ENCODE results near the gene SIN3A.
"Not testable (repeated sequence)": the region's sequence is repeated elsewhere in the genome, so short reads cannot be mapped to it uniquely, and the experiment has no call there.

Gene SIN3A

GRCh38 chr15:75452364-75452864, 924 bp upstream of the SIN3A start:
- Histone ChIP-seq H4K5ac (ENCODE audit: low read length) (no peak overlapping the region), H3K79me2 (ENCODE audit: control insufficient read depth, insufficient read depth, low read length) (peaks cover 36% of the 10 kb centered on the region), H3K4me3 (ENCODE audit: low read length) (peak overlapping the region; percentile 88), H3K4ac (ENCODE audit: low read depth, low read length) (no peak overlapping the region), H3K27ac (ENCODE audit: low read depth, low read length) (peak overlapping the region; percentile 82), H3K23ac (ENCODE audit: low read length) (no peak overlapping the region), H2AK5ac (ENCODE audit: low read length) (peak overlapping the region; percentile 79), H3K36me3 (ENCODE audit: control insufficient read depth, insufficient read depth, low read length) (no peaks in the 10 kb centered on the region), H3K27me3 (ENCODE audit: insufficient read depth, low read length, poor library complexity) (no peaks in the 10 kb centered on the region), H3K9ac (ENCODE audit: low read length) (peak overlapping the region; percentile 99), H3K56ac (ENCODE audit: low read length) (peak overlapping the region; percentile 97), H3K4me2 (ENCODE audit: low read length) (peak overlapping the region; percentile 100), H3K79me1 (ENCODE audit: low read length) (peaks cover 11% of the 10 kb centered on the region), H2BK5ac (ENCODE audit: low read length) (peak overlapping the region; percentile 2), H3K18ac (ENCODE audit: low read length) (peak overlapping the region; percentile 21), H4K8ac (ENCODE audit: low read depth, low read length) (no peak overlapping the region), H2BK120ac (ENCODE audit: low read depth, low read length) (no peak overlapping the region), H3K4me1 (ENCODE audit: control insufficient read depth, low read depth, low read length) (no peaks in the 10 kb centered on the region), H2BK15ac (replicated peaks; ENCODE audit: low read depth) (no peak overlapping the region)
- no CpG with 5 or more reads among the region's 16 CpGs for WGBS (ENCODE audit: extremely low coverage, insufficient coverage, low lambda C conversion rate)
- DNase-seq, result peak; percentile 89

GRCh38 chr15:75451202-75451673, 252 bp downstream of the SIN3A start:
- Histone ChIP-seq H3K56ac (ENCODE audit: low read length) (peak overlapping the region; percentile 99), H3K79me2 (ENCODE audit: control insufficient read depth, insufficient read depth, low read length) (peaks cover 47% of the 10 kb centered on the region), H3K18ac (ENCODE audit: low read length) (peak overlapping the region; percentile 65), H3K27ac (ENCODE audit: low read depth, low read length) (peak overlapping the region; percentile 93), H4K5ac (ENCODE audit: low read length) (no peak overlapping the region), H2BK5ac (ENCODE audit: low read length) (peak overlapping the region; percentile 93), H3K23ac (ENCODE audit: low read length) (no peak overlapping the region), H2AK5ac (ENCODE audit: low read length) (no peak overlapping the region), H3K27me3 (ENCODE audit: insufficient read depth, low read length, poor library complexity) (no peaks in the 10 kb centered on the region), H2BK120ac (ENCODE audit: low read depth, low read length) (no peak overlapping the region), H2BK15ac (replicated peaks; ENCODE audit: low read depth) (no peak overlapping the region), H3K4me1 (ENCODE audit: control insufficient read depth, low read depth, low read length) (no peaks in the 10 kb centered on the region), H3K79me1 (ENCODE audit: low read length) (peaks cover 13% of the 10 kb centered on the region), H3K36me3 (ENCODE audit: control insufficient read depth, insufficient read depth, low read length) (peaks cover under 1% of the 10 kb centered on the region), H3K4me3 (ENCODE audit: low read length) (peak overlapping the region; percentile 95), H3K4ac (ENCODE audit: low read depth, low read length) (peak overlapping the region; percentile 40), H3K4me2 (ENCODE audit: low read length) (peak overlapping the region; percentile 52), H3K9ac (ENCODE audit: low read length) (peak overlapping the region; percentile 99), H4K8ac (ENCODE audit: low read depth, low read length) (no peak overlapping the region)
- DNase-seq, result no peak
- no CpG with 5 or more reads among the region's 45 CpGs for WGBS (ENCODE audit: extremely low coverage, insufficient coverage, low lambda C conversion rate)

- no CpG with 5 or more reads among the region's 62 CpGs for WGBS (ENCODE audit: extremely low coverage, insufficient coverage, low lambda C conversion rate)
- peak overlapping the region; percentile 94 for H3K4me2 ChIP-seq (ENCODE audit: low read length)
- H3K36me3 ChIP-seq (ENCODE audit: control insufficient read depth, insufficient read depth, low read length), result peaks cover 2% of the 10 kb centered on the region
- no peak overlapping the region for H2AK5ac ChIP-seq (ENCODE audit: low read length)
- H3K23ac ChIP-seq (ENCODE audit: low read length), result no peak overlapping the region
- no peak overlapping the region for H4K8ac ChIP-seq (ENCODE audit: low read depth, low read length)
- H2BK5ac ChIP-seq (ENCODE audit: low read length), result peak overlapping the region; percentile 69
- peak overlapping the region; percentile 93 for H3K56ac ChIP-seq (ENCODE audit: low read length)
- H2BK120ac ChIP-seq (ENCODE audit: low read depth, low read length), result no peak overlapping the region
- H3K18ac ChIP-seq (ENCODE audit: low read length), result no peak overlapping the region
- H3K79me1 ChIP-seq (ENCODE audit: low read length), result peaks cover 14% of the 10 kb centered on the region
- peak overlapping the region; percentile 69 for H3K4me3 ChIP-seq (ENCODE audit: low read length)
- no peak overlapping the region for H3K4ac ChIP-seq (ENCODE audit: low read depth, low read length)
- no peaks in the 10 kb centered on the region for H3K4me1 ChIP-seq (ENCODE audit: control insufficient read depth, low read depth, low read length)
- peak overlapping the region; percentile 69 for H3K27ac ChIP-seq (ENCODE audit: low read depth, low read length)
- H3K27me3 ChIP-seq (ENCODE audit: insufficient read depth, low read length, poor library complexity), result no peaks in the 10 kb centered on the region
- H3K79me2 ChIP-seq (ENCODE audit: control insufficient read depth, insufficient read depth, low read length), result peaks cover 54% of the 10 kb centered on the region
- H4K5ac ChIP-seq (ENCODE audit: low read length), result no peak overlapping the region
- peak overlapping the region; percentile 85 for H3K9ac ChIP-seq (ENCODE audit: low read length)
- no peak overlapping the region for H2BK15ac ChIP-seq (replicated peaks; ENCODE audit: low read depth)
- peak; percentile 99 for DNase-seq
Observed at GRCh38 chr15:75450307-75451201, 936 bp downstream of the SIN3A start.

GRCh38 chr15:75449585-75450306, 1.7 kb downstream of the SIN3A start:
- H3K27ac ChIP-seq (ENCODE audit: low read depth, low read length), result no peak overlapping the region
- peaks cover 56% of the 10 kb centered on the region for H3K79me2 ChIP-seq (ENCODE audit: control insufficient read depth, insufficient read depth, low read length)
- H3K79me1 ChIP-seq (ENCODE audit: low read length), result peaks cover 14% of the 10 kb centered on the region
- no peak overlapping the region for H4K8ac ChIP-seq (ENCODE audit: low read depth, low read length)
- H3K27me3 ChIP-seq (ENCODE audit: insufficient read depth, low read length, poor library complexity), result no peaks in the 10 kb centered on the region
- H3K23ac ChIP-seq (ENCODE audit: low read length), result no peak overlapping the region
- H3K9ac ChIP-seq (ENCODE audit: low read length), result peak overlapping the region; percentile 85
- H2BK5ac ChIP-seq (ENCODE audit: low read length), result no peak overlapping the region
- H3K18ac ChIP-seq (ENCODE audit: low read length), result no peak overlapping the region
- no peak overlapping the region for H3K4me3 ChIP-seq (ENCODE audit: low read length)
- H2BK120ac ChIP-seq (ENCODE audit: low read depth, low read length), result no peak overlapping the region
- H3K4me1 ChIP-seq (ENCODE audit: control insufficient read depth, low read depth, low read length), result no peaks in the 10 kb centered on the region
- no peak overlapping the region for H4K5ac ChIP-seq (ENCODE audit: low read length)
- no peak overlapping the region for H2AK5ac ChIP-seq (ENCODE audit: low read length)
- H3K4me2 ChIP-seq (ENCODE audit: low read length), result no peak overlapping the region
- H3K36me3 ChIP-seq (ENCODE audit: control insufficient read depth, insufficient read depth, low read length), result peaks cover 2% of the 10 kb centered on the region
- H3K56ac ChIP-seq (ENCODE audit: low read length), result no peak overlapping the region
- H2BK15ac ChIP-seq (replicated peaks; ENCODE audit: low read depth), result no peak overlapping the region
- DNase-seq, result no peak
- WGBS (ENCODE audit: extremely low coverage, insufficient coverage, low lambda C conversion rate), result no CpG with 5 or more reads among the region's 14 CpGs
- H3K4ac ChIP-seq (ENCODE audit: low read depth, low read length), result no peak overlapping the region

- not testable (repeated sequence) for H3K36me3 ChIP-seq (ENCODE audit: control insufficient read depth, insufficient read depth, low read length)
Observed at GRCh38 chr15:75448171-75448570, 3.3 kb downstream of the SIN3A start.

More at GRCh38 chr15:75448171-75448570, 3.3 kb downstream of the SIN3A start:
- H3K23ac ChIP-seq (ENCODE audit: low read length); H3K9ac ChIP-seq (ENCODE audit: low read length); H3K27me3 ChIP-seq (ENCODE audit: insufficient read depth, low read length, poor library complexity); DNase-seq; H2BK15ac ChIP-seq (replicated peaks; ENCODE audit: low read depth); H3K4me3 ChIP-seq (ENCODE audit: low read length); H3K4ac ChIP-seq (ENCODE audit: low read depth, low read length); H2BK120ac ChIP-seq (ENCODE audit: low read depth, low read length); H4K5ac ChIP-seq (ENCODE audit: low read length); H2BK5ac ChIP-seq (ENCODE audit: low read length); H3K4me2 ChIP-seq (ENCODE audit: low read length); H4K8ac ChIP-seq (ENCODE audit: low read depth, low read length); H2AK5ac ChIP-seq (ENCODE audit: low read length); H3K4me1 ChIP-seq (ENCODE audit: control insufficient read depth, low read depth, low read length); H3K56ac ChIP-seq (ENCODE audit: low read length); H3K27ac ChIP-seq (ENCODE audit: low read depth, low read length); H3K18ac ChIP-seq (ENCODE audit: low read length): not testable (repeated sequence)
- Histone ChIP-seq H3K79me1 (ENCODE audit: low read length) (peaks cover 10% of the 10 kb centered on the region), H3K79me2 (ENCODE audit: control insufficient read depth, insufficient read depth, low read length) (peaks cover 63% of the 10 kb centered on the region)
- no CpG with 5 or more reads among the region's 13 CpGs for WGBS (ENCODE audit: extremely low coverage, insufficient coverage, low lambda C conversion rate)

All from mesendoderm (in vitro differentiated cells).